ENCODE results near the gene F13A1.

F13A1 gene

DNA sequence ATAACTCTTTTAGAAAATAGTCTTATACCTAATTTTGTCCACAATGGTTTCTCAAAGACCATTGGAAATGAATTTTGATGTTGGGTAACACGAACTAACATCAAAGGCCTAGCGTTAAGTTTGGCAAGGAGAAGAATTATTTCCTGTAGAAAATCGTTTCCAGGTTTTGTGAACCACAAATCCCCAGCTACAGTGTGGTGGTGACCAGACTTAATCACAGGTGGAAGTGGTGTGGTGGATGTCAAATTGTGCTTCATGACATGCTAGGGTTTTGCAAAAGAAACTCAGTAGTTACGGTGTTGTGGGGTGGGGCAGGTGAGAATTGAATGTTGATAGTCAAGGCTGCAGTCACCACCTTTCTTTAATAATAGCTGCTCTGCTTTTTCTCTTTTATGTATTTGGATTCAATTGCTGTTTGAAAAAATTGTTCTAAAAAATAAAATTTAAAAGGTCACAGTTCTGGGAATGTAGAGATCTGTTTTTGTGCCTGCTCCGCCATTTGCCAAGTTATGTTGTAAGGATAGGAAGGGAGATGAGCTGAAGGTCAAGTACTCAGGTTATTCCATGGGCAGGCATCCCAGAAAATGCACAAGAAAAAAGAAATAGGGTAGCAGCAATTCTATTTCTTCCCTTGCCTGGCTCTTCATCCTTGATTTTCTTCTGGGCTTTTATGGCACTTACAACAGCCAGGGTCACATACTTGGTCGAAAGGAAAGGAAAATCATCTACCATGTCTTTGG lies 83.6 kb downstream of the F13A1 start:
- no peak for TF ChIP-seq ZNF626 (tag by site-specific recombination; IDR thresholded peaks at IDR 0.05)
- no peak for TF ChIP-seq ZNF837 (tag by site-specific recombination; IDR thresholded peaks at IDR 0.05)
- no peak for TF ChIP-seq SP7 (tag by site-specific recombination; IDR thresholded peaks at IDR 0.05)
- TF ChIP-seq ZFP41 (tag by site-specific recombination; IDR thresholded peaks at IDR 0.05; ENCODE audit: borderline replicate concordance): no peak
- TF ChIP-seq, protein P1, sequence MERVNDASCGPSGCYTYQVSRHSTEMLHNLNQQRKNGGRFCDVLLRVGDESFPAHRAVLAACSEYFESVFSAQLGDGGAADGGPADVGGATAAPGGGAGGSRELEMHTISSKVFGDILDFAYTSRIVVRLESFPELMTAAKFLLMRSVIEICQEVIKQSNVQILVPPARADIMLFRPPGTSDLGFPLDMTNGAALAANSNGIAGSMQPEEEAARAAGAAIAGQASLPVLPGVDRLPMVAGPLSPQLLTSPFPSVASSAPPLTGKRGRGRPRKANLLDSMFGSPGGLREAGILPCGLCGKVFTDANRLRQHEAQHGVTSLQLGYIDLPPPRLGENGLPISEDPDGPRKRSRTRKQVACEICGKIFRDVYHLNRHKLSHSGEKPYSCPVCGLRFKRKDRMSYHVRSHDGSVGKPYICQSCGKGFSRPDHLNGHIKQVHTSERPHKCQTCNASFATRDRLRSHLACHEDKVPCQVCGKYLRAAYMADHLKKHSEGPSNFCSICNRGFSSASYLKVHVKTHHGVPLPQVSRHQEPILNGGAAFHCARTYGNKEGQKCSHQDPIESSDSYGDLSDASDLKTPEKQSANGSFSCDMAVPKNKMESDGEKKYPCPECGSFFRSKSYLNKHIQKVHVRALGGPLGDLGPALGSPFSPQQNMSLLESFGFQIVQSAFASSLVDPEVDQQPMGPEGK (tag by site-specific recombination; IDR thresholded peaks at IDR 0.05): no peak
- no peak for TF ChIP-seq RBAK (tag by site-specific recombination; IDR thresholded peaks at IDR 0.05)
- Histone ChIP-seq H3K4me3 (ENCODE audit: low read depth, low read length) (no peak overlapping the region), H3K27ac (ENCODE audit: extremely low read depth, low read depth, low read length) (no peak overlapping the region), H3K9me3 (ENCODE audit: control insufficient read depth, insufficient read depth, low read depth, low read length) (no peaks in the 10 kb centered on the region), H3K36me3 (ENCODE audit: control insufficient read depth in 2 of 2, insufficient read depth in 1 of 2, low read length in 2 of 2) (no peaks in the 10 kb centered on the region), H3K4me1 (ENCODE audit: control insufficient read depth, insufficient read depth, low read length) (no peaks in the 10 kb centered on the region)
- CTCF ChIA-PET: interaction anchor here (0.5 to 1.4 kb wide), 3 partner anchors 12 to 16 kb away, joined by 4 read pairs; no protein-coding TSS in a partner anchor
- POLR2A ChIA-PET: no interaction called here

DNA sequence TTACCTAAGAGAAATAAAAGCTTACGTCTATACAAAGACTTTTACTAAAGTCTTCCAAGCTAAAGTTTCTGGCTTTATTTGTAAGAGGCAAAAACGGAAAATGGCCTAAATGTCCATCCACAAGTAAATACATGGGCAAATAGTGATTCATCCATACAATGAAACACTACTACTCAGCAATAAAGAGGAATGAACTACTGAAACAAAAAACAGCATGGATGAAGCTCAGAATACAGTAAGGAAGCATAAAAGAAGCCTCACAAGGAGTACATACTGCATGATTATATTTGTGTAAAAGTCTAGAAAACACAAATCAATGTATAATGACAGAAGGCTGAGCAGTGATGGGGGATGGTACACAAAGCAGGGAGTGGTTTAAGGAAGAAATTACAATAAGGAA lies 84.7 kb downstream of the F13A1 start:
- CTCF ChIA-PET: interaction anchor here (1.0 kb wide), 2 partner anchors 15 to 104 kb away, joined by 3 read pairs; no protein-coding TSS in a partner anchor
- H3K36me3 ChIP-seq (ENCODE audit: control insufficient read depth in 2 of 2, insufficient read depth in 1 of 2, low read length in 2 of 2): no peaks in the 10 kb centered on the region
- TF ChIP-seq KLF1 (tag by site-specific recombination; IDR thresholded peaks at IDR 0.05) (no peak), YY2 (tag by site-specific recombination; IDR thresholded peaks at IDR 0.05) (no peak), GFI1B (tag by site-specific recombination; IDR thresholded peaks at IDR 0.05) (no peak), EGR2 (tag by site-specific recombination; IDR thresholded peaks at IDR 0.05; ENCODE audit: low read depth) (no peak), ZNF404 (tag by site-specific recombination; IDR thresholded peaks at IDR 0.05) (no peak), ZNF133 (tag by site-specific recombination; IDR thresholded peaks at IDR 0.05) (no peak), MYNN (tag by site-specific recombination; IDR thresholded peaks at IDR 0.05; ENCODE audit: borderline replicate concordance) (no peak), ZNF747 (tag by site-specific recombination; IDR thresholded peaks at IDR 0.05) (no peak), ZNF561 (tag by site-specific recombination; IDR thresholded peaks at IDR 0.05; ENCODE audit: borderline replicate concordance) (no peak), GLIS2 (tag by site-specific recombination; IDR thresholded peaks at IDR 0.05) (no peak), ZNF658 (tag by site-specific recombination; IDR thresholded peaks at IDR 0.05) (no peak), GLI2 (tag by site-specific recombination; IDR thresholded peaks at IDR 0.05; ENCODE audit: borderline replicate concordance, low read depth) (no peak), ZNF169 (tag by site-specific recombination; IDR thresholded peaks at IDR 0.05) (no peak), ZNF670 (tag by site-specific recombination; IDR thresholded peaks at IDR 0.05; ENCODE audit: low read depth) (no peak)
- TF ChIP-seq, protein P2, sequence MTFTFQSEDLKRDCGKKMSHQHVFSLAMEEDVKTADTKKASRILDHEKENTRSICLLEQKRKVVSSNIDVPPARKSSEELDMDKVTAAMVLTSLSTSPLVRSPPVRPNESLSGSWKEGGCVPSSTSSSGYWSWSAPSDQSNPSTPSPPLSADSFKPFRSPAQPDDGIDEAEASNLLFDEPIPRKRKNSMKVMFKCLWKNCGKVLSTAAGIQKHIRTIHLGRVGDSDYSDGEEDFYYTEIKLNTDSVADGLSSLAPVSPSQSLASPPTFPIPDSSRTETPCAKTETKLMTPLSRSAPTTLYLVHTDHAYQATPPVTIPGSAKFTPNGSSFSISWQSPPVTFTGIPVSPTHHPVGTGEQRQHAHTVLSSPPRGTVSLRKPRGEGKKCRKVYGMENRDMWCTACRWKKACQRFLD (tag by site-specific recombination; IDR thresholded peaks at IDR 0.05): no peak
- TF ChIP-seq, protein P3, sequence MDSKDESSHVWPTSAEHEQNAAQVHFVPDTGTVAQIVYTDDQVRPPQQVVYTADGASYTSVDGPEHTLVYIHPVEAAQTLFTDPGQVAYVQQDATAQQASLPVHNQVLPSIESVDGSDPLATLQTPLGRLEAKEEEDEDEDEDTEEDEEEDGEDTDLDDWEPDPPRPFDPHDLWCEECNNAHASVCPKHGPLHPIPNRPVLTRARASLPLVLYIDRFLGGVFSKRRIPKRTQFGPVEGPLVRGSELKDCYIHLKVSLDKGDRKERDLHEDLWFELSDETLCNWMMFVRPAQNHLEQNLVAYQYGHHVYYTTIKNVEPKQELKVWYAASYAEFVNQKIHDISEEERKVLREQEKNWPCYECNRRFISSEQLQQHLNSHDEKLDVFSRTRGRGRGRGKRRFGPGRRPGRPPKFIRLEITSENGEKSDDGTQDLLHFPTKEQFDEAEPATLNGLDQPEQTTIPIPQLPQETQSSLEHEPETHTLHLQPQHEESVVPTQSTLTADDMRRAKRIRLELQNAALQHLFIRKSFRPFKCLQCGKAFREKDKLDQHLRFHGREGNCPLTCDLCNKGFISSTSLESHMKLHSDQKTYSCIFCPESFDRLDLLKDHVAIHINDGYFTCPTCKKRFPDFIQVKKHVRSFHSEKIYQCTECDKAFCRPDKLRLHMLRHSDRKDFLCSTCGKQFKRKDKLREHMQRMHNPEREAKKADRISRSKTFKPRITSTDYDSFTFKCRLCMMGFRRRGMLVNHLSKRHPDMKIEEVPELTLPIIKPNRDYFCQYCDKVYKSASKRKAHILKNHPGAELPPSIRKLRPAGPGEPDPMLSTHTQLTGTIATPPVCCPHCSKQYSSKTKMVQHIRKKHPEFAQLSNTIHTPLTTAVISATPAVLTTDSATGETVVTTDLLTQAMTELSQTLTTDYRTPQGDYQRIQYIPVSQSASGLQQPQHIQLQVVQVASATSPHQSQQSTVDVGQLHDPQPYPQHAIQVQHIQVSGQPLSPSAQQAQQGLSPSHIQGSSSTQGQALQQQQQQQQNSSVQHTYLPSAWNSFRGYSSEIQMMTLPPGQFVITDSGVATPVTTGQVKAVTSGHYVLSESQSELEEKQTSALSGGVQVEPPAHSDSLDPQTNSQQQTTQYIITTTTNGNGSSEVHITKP (tag by site-specific recombination; IDR thresholded peaks at IDR 0.05): no peak
- TF ChIP-seq, protein P4, sequence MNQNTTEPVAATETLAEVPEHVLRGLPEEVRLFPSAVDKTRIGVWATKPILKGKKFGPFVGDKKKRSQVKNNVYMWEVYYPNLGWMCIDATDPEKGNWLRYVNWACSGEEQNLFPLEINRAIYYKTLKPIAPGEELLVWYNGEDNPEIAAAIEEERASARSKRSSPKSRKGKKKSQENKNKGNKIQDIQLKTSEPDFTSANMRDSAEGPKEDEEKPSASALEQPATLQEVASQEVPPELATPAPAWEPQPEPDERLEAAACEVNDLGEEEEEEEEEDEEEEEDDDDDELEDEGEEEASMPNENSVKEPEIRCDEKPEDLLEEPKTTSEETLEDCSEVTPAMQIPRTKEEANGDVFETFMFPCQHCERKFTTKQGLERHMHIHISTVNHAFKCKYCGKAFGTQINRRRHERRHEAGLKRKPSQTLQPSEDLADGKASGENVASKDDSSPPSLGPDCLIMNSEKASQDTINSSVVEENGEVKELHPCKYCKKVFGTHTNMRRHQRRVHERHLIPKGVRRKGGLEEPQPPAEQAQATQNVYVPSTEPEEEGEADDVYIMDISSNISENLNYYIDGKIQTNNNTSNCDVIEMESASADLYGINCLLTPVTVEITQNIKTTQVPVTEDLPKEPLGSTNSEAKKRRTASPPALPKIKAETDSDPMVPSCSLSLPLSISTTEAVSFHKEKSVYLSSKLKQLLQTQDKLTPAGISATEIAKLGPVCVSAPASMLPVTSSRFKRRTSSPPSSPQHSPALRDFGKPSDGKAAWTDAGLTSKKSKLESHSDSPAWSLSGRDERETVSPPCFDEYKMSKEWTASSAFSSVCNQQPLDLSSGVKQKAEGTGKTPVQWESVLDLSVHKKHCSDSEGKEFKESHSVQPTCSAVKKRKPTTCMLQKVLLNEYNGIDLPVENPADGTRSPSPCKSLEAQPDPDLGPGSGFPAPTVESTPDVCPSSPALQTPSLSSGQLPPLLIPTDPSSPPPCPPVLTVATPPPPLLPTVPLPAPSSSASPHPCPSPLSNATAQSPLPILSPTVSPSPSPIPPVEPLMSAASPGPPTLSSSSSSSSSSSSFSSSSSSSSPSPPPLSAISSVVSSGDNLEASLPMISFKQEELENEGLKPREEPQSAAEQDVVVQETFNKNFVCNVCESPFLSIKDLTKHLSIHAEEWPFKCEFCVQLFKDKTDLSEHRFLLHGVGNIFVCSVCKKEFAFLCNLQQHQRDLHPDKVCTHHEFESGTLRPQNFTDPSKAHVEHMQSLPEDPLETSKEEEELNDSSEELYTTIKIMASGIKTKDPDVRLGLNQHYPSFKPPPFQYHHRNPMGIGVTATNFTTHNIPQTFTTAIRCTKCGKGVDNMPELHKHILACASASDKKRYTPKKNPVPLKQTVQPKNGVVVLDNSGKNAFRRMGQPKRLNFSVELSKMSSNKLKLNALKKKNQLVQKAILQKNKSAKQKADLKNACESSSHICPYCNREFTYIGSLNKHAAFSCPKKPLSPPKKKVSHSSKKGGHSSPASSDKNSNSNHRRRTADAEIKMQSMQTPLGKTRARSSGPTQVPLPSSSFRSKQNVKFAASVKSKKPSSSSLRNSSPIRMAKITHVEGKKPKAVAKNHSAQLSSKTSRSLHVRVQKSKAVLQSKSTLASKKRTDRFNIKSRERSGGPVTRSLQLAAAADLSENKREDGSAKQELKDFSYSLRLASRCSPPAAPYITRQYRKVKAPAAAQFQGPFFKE (tag by site-specific recombination; IDR thresholded peaks at IDR 0.05; ENCODE audit: borderline replicate concordance): no peak

More for the DNA sequence above, 84.7 kb downstream of the F13A1 start:
- POLR2A ChIA-PET: no interaction called here
- no peaks in the 10 kb centered on the region for H3K4me1 ChIP-seq (ENCODE audit: control insufficient read depth, insufficient read depth, low read length)
- H3K4me3 ChIP-seq (ENCODE audit: low read depth, low read length): no peak overlapping the region
- no peaks in the 10 kb centered on the region for H3K9me3 ChIP-seq (ENCODE audit: control insufficient read depth, insufficient read depth, low read depth, low read length)
- no peak overlapping the region for H3K27ac ChIP-seq (ENCODE audit: extremely low read depth, low read depth, low read length)
